H9 (cell line): Measurements from ENCODE around the gene PDGFB. TPM values are rescaled to one million over a fixed set of nuclear protein-coding genes. Genes with fewer than 3 reads are reported as not detected.

ENCODE experiments used
- DNase-seq: peaks from one replicate; pipeline ENCODE4 v3.0.0-alpha.2; 2017
- H2AFZ ChIP-seq: one replicate; pipeline ENCODE4 v1.6.1; 2013; ENCODE audit warnings: mild to moderate bottlenecking, low read length, control low read depth, moderate library complexity
- H2AK5ac ChIP-seq: 2 replicates; pipeline ENCODE4 v1.6.1; 2013; ENCODE audit warnings: low read length, control low read depth, mixed read lengths; ENCODE audit not compliant: insufficient read length
- H2BK120ac ChIP-seq: one replicate; pipeline ENCODE4 v1.6.1; 2013; ENCODE audit warnings: low read depth, mild to moderate bottlenecking, low read length, control low read depth, inconsistent platforms; ENCODE audit not compliant: poor library complexity, severe bottlenecking
- H2BK12ac ChIP-seq: 2 replicates; pipeline ENCODE4 v1.6.1; 2013; ENCODE audit warnings: low read length, control low read depth, mixed read lengths, low read depth; ENCODE audit not compliant: insufficient read length
- H2BK15ac ChIP-seq: 2 replicates; pipeline ENCODE4 v1.6.1; 2013; ENCODE audit warnings: low read depth, low read length, control low read depth
- H2BK20ac ChIP-seq: one replicate; pipeline ENCODE4 v1.6.1; 2013; ENCODE audit warnings: low read depth, mild to moderate bottlenecking, low read length, control low read depth, inconsistent platforms; ENCODE audit not compliant: poor library complexity, severe bottlenecking
- H2BK5ac ChIP-seq: 2 replicates; pipeline ENCODE4 v1.6.1; 2013; ENCODE audit warnings: low read length, control low read depth, mixed read lengths; ENCODE audit not compliant: insufficient read length
- H3K14ac ChIP-seq: 2 replicates; pipeline ENCODE4 v1.6.1; 2013; ENCODE audit warnings: low read length, control low read depth; ENCODE audit not compliant: insufficient read depth
- H3K18ac ChIP-seq: 2 replicates; pipeline ENCODE4 v1.6.1; 2013; ENCODE audit warnings: low read depth, mild to moderate bottlenecking, mixed read lengths, low read length, control low read depth; ENCODE audit not compliant: insufficient read length
- H3K23ac ChIP-seq: 2 replicates; pipeline ENCODE4 v1.6.1; 2013; ENCODE audit warnings: low read length, control low read depth, mixed read lengths, low read depth; ENCODE audit not compliant: insufficient read length
- H3K23me2 ChIP-seq: 2 replicates; pipeline ENCODE4 v1.6.1; 2013; ENCODE audit warnings: low read depth, mild to moderate bottlenecking, mixed read lengths, low read length, control low read depth; ENCODE audit not compliant: insufficient read length, poor library complexity, severe bottlenecking
- H3K27ac ChIP-seq: 2 replicates; pipeline ENCODE4 v1.5.1; 2013; ENCODE audit warnings: low read length, control low read depth, mixed read lengths, low read depth; ENCODE audit not compliant: insufficient read length
- H3K27me3 ChIP-seq: 2 replicates; pipeline ENCODE4 v1.6.1; 2013; ENCODE audit warnings: low read length, control low read depth, inconsistent platforms; ENCODE audit not compliant: insufficient read depth
- H3K4ac ChIP-seq: 2 replicates; pipeline ENCODE4 v1.6.1; 2013; ENCODE audit warnings: low read depth, mild to moderate bottlenecking, control low read depth, inconsistent platforms, low read length, moderate library complexity
- H3K4me1 ChIP-seq: 2 replicates; pipeline ENCODE4 v1.6.1; 2013; ENCODE audit warnings: low read length, control low read depth, inconsistent platforms; ENCODE audit not compliant: insufficient read depth
- H3K4me2 ChIP-seq: 2 replicates; pipeline ENCODE4 v1.6.1; 2013; ENCODE audit warnings: low read length, control low read depth, mixed read lengths; ENCODE audit not compliant: insufficient read length, insufficient read depth
- H3K56ac ChIP-seq: 2 replicates; pipeline ENCODE4 v1.6.1; 2013; ENCODE audit warnings: low read depth, mild to moderate bottlenecking, mixed read lengths, low read length, control low read depth; ENCODE audit not compliant: insufficient read length
- H3K79me1 ChIP-seq: 2 replicates; pipeline ENCODE4 v1.6.1; 2013; ENCODE audit warnings: low read depth, mild to moderate bottlenecking, moderate library complexity, low read length, control low read depth, inconsistent platforms; ENCODE audit not compliant: insufficient read depth, poor library complexity, severe bottlenecking
- H3K79me2 ChIP-seq: 2 replicates; pipeline ENCODE4 v1.6.1; 2013; ENCODE audit warnings: low read length, control low read depth, inconsistent platforms; ENCODE audit not compliant: insufficient read depth
- H3K9ac ChIP-seq: 2 replicates; pipeline ENCODE4 v1.6.1; 2013; ENCODE audit warnings: low read length, control low read depth, mixed read lengths; ENCODE audit not compliant: insufficient read length; ENCODE audit errors: extremely low read depth
- H3K9me3 ChIP-seq: one replicate; pipeline ENCODE4 v1.6.1; 2013; ENCODE audit warnings: low read depth, low read length, inconsistent platforms; ENCODE audit not compliant: control insufficient read depth
- H3T11ph ChIP-seq: one replicate; pipeline ENCODE4 v1.6.1; 2013; ENCODE audit warnings: mild to moderate bottlenecking, low read length, control low read depth, inconsistent platforms
- H4K20me1 ChIP-seq: one replicate; pipeline ENCODE4 v1.6.1; 2013; ENCODE audit not compliant: control insufficient read depth, insufficient read length, insufficient read depth
- H4K5ac ChIP-seq: 2 replicates; pipeline ENCODE4 v1.6.1; 2013; ENCODE audit warnings: low read depth, mild to moderate bottlenecking, mixed read lengths, low read length, control low read depth; ENCODE audit not compliant: insufficient read length
- H4K8ac ChIP-seq: replicated peaks from 2 replicates; pipeline ENCODE4 v1.6.1; 2013; ENCODE audit warnings: low read length, control low read depth, mixed read lengths, low read depth; ENCODE audit not compliant: insufficient read length
- H4K91ac ChIP-seq: 2 replicates; pipeline ENCODE4 v1.6.1; 2013; ENCODE audit warnings: low read depth, mild to moderate bottlenecking, moderate library complexity, mixed read lengths, low read length, control low read depth; ENCODE audit not compliant: insufficient read length
- H3K27ac Mint-ChIP-seq, 3 experiments: 2 replicates in 2 of 3; 3 replicates in 1 of 3; pipeline ENCODE4 v1.8.0; 2020 to 2021; ENCODE audit warnings: mixed read lengths in 3 of 3, mild to moderate bottlenecking in 1 of 3, moderate library complexity in 1 of 3
- H3K27me3 Mint-ChIP-seq: 2 replicates; pipeline ENCODE4 v1.8.0; 2021; ENCODE audit warnings: low read depth, mild to moderate bottlenecking, moderate library complexity, mixed read lengths
- H3K36me3 Mint-ChIP-seq, 3 experiments: 2 replicates in 2 of 3; 3 replicates in 1 of 3; pipeline ENCODE4 v1.8.0; 2020 to 2021; ENCODE audit warnings: low read depth in 3 of 3, mixed read lengths in 3 of 3; ENCODE audit not compliant: insufficient read depth in 1 of 3
- H3K4me1 Mint-ChIP-seq, 2 experiments: 2 replicates each; pipeline ENCODE4 v1.8.0; 2020; ENCODE audit warnings: mixed read lengths in 2 of 2
- H3K4me3 Mint-ChIP-seq, 2 experiments: 2 replicates in 1 of 2; 3 replicates in 1 of 2; pipeline ENCODE4 v1.8.0; 2020 to 2021; ENCODE audit warnings: mild to moderate bottlenecking in 2 of 2, mixed read lengths in 2 of 2, moderate library complexity in 1 of 2
- H3K9me3 Mint-ChIP-seq, 2 experiments: 2 replicates in 1 of 2; 3 replicates in 1 of 2; pipeline ENCODE4 v1.8.0; 2020; ENCODE audit warnings: mild to moderate bottlenecking in 2 of 2, mixed read lengths in 2 of 2, moderate library complexity in 1 of 2
- CTCF ChIP-seq: fragments of 200-600 bp; sonication (generic); conservative IDR thresholded peaks from 3 replicates; pipeline ENCODE4 v1.8.0; 2021; ENCODE audit warnings: antibody characterized with exemption, mild to moderate bottlenecking
- WGBS: extraction: QIAGEN DNeasy Blood & Tissue Kit; methylation state at CpG from one replicate; pipeline ENCODE4 v1.1.7; 2013; ENCODE audit warnings: missing lambda C conversion rate, low lambda C conversion rate, mixed read lengths; ENCODE audit not compliant: insufficient read length; ENCODE audit errors: extremely low coverage; 5-methylcytosine and 5-hydroxymethylcytosine counted together
- total RNA-seq: library from RNA; stranded (reverse); gene quantifications from 2 replicates; pipeline ENCODE4 v1.2.1, GENCODE V29; 2021

Gene PDGFB
- total RNA-seq, 1 experiment from 2014 or later, result 6.1 TPM

- no peak overlapping the region for H3T11ph ChIP-seq
- H4K20me1 ChIP-seq, result peaks cover 4% of the 10 kb centered on the region
- H4K5ac ChIP-seq, result no peak overlapping the region
- H2BK120ac ChIP-seq, result no peak overlapping the region
- H3K27me3 ChIP-seq, result peaks cover 19% of the 10 kb centered on the region
- H3K23ac ChIP-seq, result no peak overlapping the region
- no peak overlapping the region for H3K56ac ChIP-seq
- no peak overlapping the region for H2BK20ac ChIP-seq
- DNase-seq, result no peak
- H3K4me1 ChIP-seq, result no peaks in the 10 kb centered on the region
- H2AK5ac ChIP-seq, result no peak overlapping the region
- H2AFZ ChIP-seq, result no peak overlapping the region
- TF ChIP-seq CTCF, result no peak
- H2BK15ac ChIP-seq, result no peak overlapping the region
- H3K4ac ChIP-seq, result no peak overlapping the region
- H3K18ac ChIP-seq, result no peak overlapping the region
- peaks cover 18% of the 10 kb centered on the region for H3K23me2 ChIP-seq
- H2BK12ac ChIP-seq, result no peak overlapping the region
- H3K14ac ChIP-seq, result no peak overlapping the region; the same call in 1 of the 2 replicates
- peak overlapping the region; percentile 67 to 87 for H3K4me3 Mint-ChIP-seq
- H4K91ac ChIP-seq, result no peak overlapping the region
- no peaks in the 10 kb centered on the region for H3K9me3 ChIP-seq
- peaks cover 16 to 29% of the 10 kb centered on the region in 2 experiments for H3K4me1 Mint-ChIP-seq
- H3K27ac ChIP-seq, result no peak overlapping the region
- no peaks in the 10 kb centered on the region for H3K79me1 ChIP-seq
- peaks cover 4% of the 10 kb centered on the region in 2 experiments; a peak in 3 of 5 replicates for H3K9me3 Mint-ChIP-seq
- no CpG with 5 or more reads among the region's 30 CpGs for WGBS
- H3K27ac Mint-ChIP-seq, result no peak overlapping the region
- H3K4me2 ChIP-seq, result peak overlapping the region; percentile 18
- H3K9ac ChIP-seq, result no peak overlapping the region
- no peak overlapping the region for H4K8ac ChIP-seq
- H3K36me3 Mint-ChIP-seq, result peaks cover 0 to 3% (median 2%) of the 10 kb centered on the region in 3 experiments; a peak in 2 of 7 replicates
- no peak overlapping the region for H2BK5ac ChIP-seq
- peaks cover 83% of the 10 kb centered on the region for H3K27me3 Mint-ChIP-seq
- no peaks in the 10 kb centered on the region for H3K79me2 ChIP-seq
These were observed 666 bp downstream of the PDGFB start for GRCh38 chr22:39244136-39244495.
